Liver (tissue), 3 donors: Measurements from ENCODE around the gene SVEP1.

Source experiments
- CTCF ChIP-seq: fragments of 150-350 bp; IDR thresholded peaks from 2 replicates; pipeline ENCODE4 v1.5.1; 2017; ENCODE audit warnings: improper control_type of control experiment, low read depth, low read length; ENCODE audit not compliant: missing input control
- EGR1 ChIP-seq, 2 donors: IDR thresholded peaks; 2 replicates each; pipeline ENCODE4 v1.6.1; 2016 to 2018; ENCODE audit warnings: antibody characterized with exemption in 2 of 2, low read depth in 2 of 2
- FOXA1 ChIP-seq: IDR thresholded peaks from 2 replicates; pipeline ENCODE4 v1.6.1; 2016; ENCODE audit warnings: antibody characterized with exemption
- JUND ChIP-seq, 2 donors: IDR thresholded peaks; 2 replicates each; pipeline ENCODE4 v1.6.1; 2016; ENCODE audit warnings: antibody characterized with exemption in 2 of 2
- RAD21 ChIP-seq, 2 donors: IDR thresholded peaks; 2 replicates each; pipeline ENCODE4 v1.6.1; 2016; ENCODE audit warnings: antibody characterized with exemption in 2 of 2, mild to moderate bottlenecking in 2 of 2
- REST ChIP-seq: IDR thresholded peaks from 2 replicates; pipeline ENCODE4 v1.6.1; 2016; ENCODE audit warnings: antibody characterized with exemption, mild to moderate bottlenecking
- RXRA ChIP-seq, 2 donors: IDR thresholded peaks; 2 replicates each; pipeline ENCODE4 v1.6.1; 2017 to 2018; ENCODE audit warnings: antibody characterized with exemption in 2 of 2, mild to moderate bottlenecking in 1 of 2
- TAF1 ChIP-seq: conservative IDR thresholded peaks from 2 replicates; pipeline ENCODE4 v1.6.1; 2016; ENCODE audit warnings: antibody characterized with exemption, mild to moderate bottlenecking
- YY1 ChIP-seq: IDR thresholded peaks from 2 replicates; pipeline ENCODE4 v1.6.1; 2016; ENCODE audit warnings: antibody characterized with exemption, mild to moderate bottlenecking
- ZBTB33 ChIP-seq: IDR thresholded peaks from 2 replicates; pipeline ENCODE4 v1.6.1; 2016; ENCODE audit warnings: antibody characterized with exemption
- donor health status: healthy.
- donor health status: healthy.

GRCh38 chr9:110517483-110517882 lies 62.1 kb downstream of the SVEP1 start:
- TF ChIP-seq YY1 = no peak
- TF ChIP-seq CTCF = no peak
- no peak for TF ChIP-seq EGR1 (IDR thresholded peaks at IDR 0.05; ENCODE audit: low read depth in 2 of 2)
- no peak for TF ChIP-seq RXRA (IDR thresholded peaks at IDR 0.05)
- no peak for TF ChIP-seq JUND (IDR thresholded peaks at IDR 0.05)
- no peak for TF ChIP-seq FOXA1
- TF ChIP-seq REST = no peak
- TF ChIP-seq ZBTB33 = no peak
- no peak for TF ChIP-seq RAD21 (IDR thresholded peaks at IDR 0.05)
- no peak for TF ChIP-seq TAF1
